GM19372 (cell line): ENCODE results near the gene NAT16.

ENCODE experiments used
- ATAC-seq: cut with Tn5 transposase; IDR thresholded peaks from one replicate; pipeline ENCODE4 v1.9.1; 2021; ENCODE audit warnings: mild to moderate bottlenecking, low read depth, moderate library complexity; ENCODE audit not compliant: unreplicated experiment

NAT16 gene

GRCh38 chr7:101162551-101163278 is 17.4 kb downstream of the NAT16 start:
- no peak for ATAC-seq

GRCh38 chr7:101161692-101162471 is 18.2 kb downstream of the NAT16 start:
- ATAC-seq, result no peak

- ATAC-seq, result no peak
Measured at GRCh38 chr7:101160910-101161309, 19.2 kb downstream of the NAT16 start.

- ATAC-seq, result no peak
Measured at GRCh38 chr7:101159696-101160674, 20.1 kb downstream of the NAT16 start.

- ATAC-seq, result no peak
Measured at GRCh38 chr7:101156866-101157589, 23.1 kb downstream of the NAT16 start.

- no peak for ATAC-seq
Measured at GRCh38 chr7:101156277-101156676, 23.8 kb downstream of the NAT16 start.

GRCh38 chr7:101155303-101155702 is 24.8 kb downstream of the NAT16 start:
- no peak for ATAC-seq

GRCh38 chr7:101154693-101155102 is 25.4 kb downstream of the NAT16 start:
- no peak for ATAC-seq

GRCh38 chr7:101153969-101154692 is 26.0 kb downstream of the NAT16 start, which contains the start of gene AP1S1:
TSS of gene AP1S1 (plus strand) at chr7:101154476. CDS start at chr7:101154515, 39 bp downstream.
- peak; percentile 76 for ATAC-seq

GRCh38 chr7:101151908-101152651 is 28.0 kb downstream of the NAT16 start:
- ATAC-seq, result no peak

- ATAC-seq, result no peak
Measured at GRCh38 chr7:101140746-101141382, 39.2 kb downstream of the NAT16 start.

- ATAC-seq, result no peak
Measured at GRCh38 chr7:101140339-101140699, 39.8 kb downstream of the NAT16 start.

- ATAC-seq, result no peak
Measured at GRCh38 chr7:101138213-101138870, 41.8 kb downstream of the NAT16 start.

- ATAC-seq, result no peak
Measured at GRCh38 chr7:101137651-101138212, 42.4 kb downstream of the NAT16 start.

GRCh38 chr7:101134399-101134980 is 45.6 kb downstream of the NAT16 start:
- no peak for ATAC-seq

GRCh38 chr7:101133621-101134398 is 46.3 kb downstream of the NAT16 start:
- ATAC-seq, result no peak
